ENCODE results near the gene SYT10. TPM values are rescaled to one million over a fixed set of nuclear protein-coding genes. Genes with fewer than 3 reads are reported as not detected.
"Not testable (repeated sequence)": the region's sequence is repeated elsewhere in the genome, so short reads cannot be mapped to it uniquely, and the experiment has no call there.

Gene SYT10
- total RNA-seq, 2 donors from 2014 or later, result 0.41 to 0.68 TPM

- TF ChIP-seq POLR2A (IDR thresholded peaks at IDR 0.05) (no peak), CTCF (IDR thresholded peaks at IDR 0.05) (no peak), POLR2AphosphoS5 (IDR thresholded peaks at IDR 0.05) (no peak)
- H3K36me3 ChIP-seq, result no peaks in the 10 kb centered on the region
- no peaks in the 10 kb centered on the region for H3K9me3 ChIP-seq
- 50% methylated on average over 1 of the region's 1 CpG for WGBS
- no peak overlapping the region for H3K4me3 ChIP-seq
- intact Hi-C loops (cut with DNase I), result no loop called here
- no peaks in the 10 kb centered on the region for H3K27me3 ChIP-seq (replicated peaks; ENCODE audit: insufficient read depth)
- DNase-seq (ENCODE audit: low spot score), result no peak
- no peaks in the 10 kb centered on the region for H3K4me1 ChIP-seq (replicated peaks)
- H3K27ac ChIP-seq, result no peak overlapping the region
Observed at GRCh38 chr12:33376153-33376552, 63.5 kb downstream of the SYT10 start.

- TF ChIP-seq POLR2AphosphoS5 (IDR thresholded peaks at IDR 0.05) (no peak), POLR2A (IDR thresholded peaks at IDR 0.05) (no peak), CTCF (IDR thresholded peaks at IDR 0.05) (no peak)
- H3K4me1 ChIP-seq (replicated peaks), result no peaks in the 10 kb centered on the region
- no peaks in the 10 kb centered on the region for H3K27me3 ChIP-seq (replicated peaks; ENCODE audit: insufficient read depth)
- no peak overlapping the region for H3K27ac ChIP-seq
- no peak for DNase-seq (ENCODE audit: low spot score)
- WGBS, result 76% methylated on average over 2 of the region's 2 CpGs
- no peak overlapping the region for H3K4me3 ChIP-seq
- H3K9me3 ChIP-seq, result no peaks in the 10 kb centered on the region
- intact Hi-C loops (cut with DNase I), result no loop called here
- no peaks in the 10 kb centered on the region for H3K36me3 ChIP-seq
Observed at GRCh38 chr12:33370318-33370717, 69.3 kb downstream of the SYT10 start.

- Histone ChIP-seq H3K9me3 (no peaks in the 10 kb centered on the region), H3K4me1 (replicated peaks) (no peaks in the 10 kb centered on the region), H3K4me3 (no peak overlapping the region), H3K27me3 (replicated peaks; ENCODE audit: insufficient read depth) (no peaks in the 10 kb centered on the region), H3K36me3 (no peaks in the 10 kb centered on the region), H3K27ac (no peak overlapping the region)
- TF ChIP-seq CTCF (IDR thresholded peaks at IDR 0.05), result no peak
- no peak for TF ChIP-seq POLR2AphosphoS5 (IDR thresholded peaks at IDR 0.05)
- no peak for TF ChIP-seq POLR2A (IDR thresholded peaks at IDR 0.05)
- DNase-seq (ENCODE audit: low spot score), result no peak
- WGBS, result 56% methylated on average over 2 of the region's 2 CpGs
- intact Hi-C loops (cut with DNase I), result no loop called here
Observed at GRCh38 chr12:33357181-33357580, 82.4 kb downstream of the SYT10 start.

- intact Hi-C loops (cut with DNase I), result no loop called here
- DNase-seq (ENCODE audit: low spot score), result no peak
- Histone ChIP-seq H3K4me1 (replicated peaks) (no peaks in the 10 kb centered on the region), H3K9me3 (no peaks in the 10 kb centered on the region), H3K27ac (no peak overlapping the region), H3K36me3 (no peaks in the 10 kb centered on the region), H3K4me3 (no peak overlapping the region), H3K27me3 (replicated peaks; ENCODE audit: insufficient read depth) (no peaks in the 10 kb centered on the region)
- TF ChIP-seq CTCF (IDR thresholded peaks at IDR 0.05) (no peak), POLR2AphosphoS5 (IDR thresholded peaks at IDR 0.05) (no peak), POLR2A (IDR thresholded peaks at IDR 0.05) (no peak)
Observed at GRCh38 chr12:33349791-33350190, 89.8 kb downstream of the SYT10 start.

GRCh38 chr12:33331961-33332398, 107.6 kb downstream of the SYT10 start:
- H3K4me3 ChIP-seq; DNase-seq (ENCODE audit: low spot score); H3K27me3 ChIP-seq (replicated peaks; ENCODE audit: insufficient read depth); intact Hi-C loops (cut with DNase I); H3K27ac ChIP-seq; H3K9me3 ChIP-seq; H3K36me3 ChIP-seq; H3K4me1 ChIP-seq (replicated peaks): not testable (repeated sequence)
- 87% methylated on average over 15 of the region's 15 CpGs for WGBS

Measured in prostate gland (tissue), 2 donors.